DOHH2 (cell line): ENCODE results near the gene MYH16.
"Not testable (repeated sequence)": the region's sequence is repeated elsewhere in the genome, so short reads cannot be mapped to it uniquely, and the experiment has no call there.

Experiments used
- H3F3A ChIP-seq: fragments of 200-600 bp; sonication (generic), shearing (Covaris generic); 2 replicates; pipeline ENCODE4 v1.6.0; 2016; ENCODE audit warnings: antibody characterized with exemption, mild to moderate bottlenecking; ENCODE audit not compliant: control insufficient read depth, insufficient read depth
- H3K27ac ChIP-seq: fragments of 200-600 bp; sonication (generic); 2 replicates; pipeline ENCODE4 v1.5.1; 2014; ENCODE audit warnings: low read depth, mild to moderate bottlenecking, low read length, moderate library complexity
- H3K27me3 ChIP-seq: fragments of 200-600 bp; sonication (generic); 2 replicates; pipeline ENCODE4 v1.6.1; 2014; ENCODE audit warnings: mild to moderate bottlenecking, low read length, mixed read lengths; ENCODE audit not compliant: control insufficient read depth
- H3K36me3 ChIP-seq: fragments of 200-600 bp; sonication (generic); 2 replicates; pipeline ENCODE4 v1.6.1; 2014; ENCODE audit warnings: mild to moderate bottlenecking, low read length, moderate library complexity, mixed read lengths; ENCODE audit not compliant: control insufficient read depth
- H3K4me1 ChIP-seq: fragments of 200-600 bp; sonication (generic); 2 replicates; pipeline ENCODE4 v1.6.1; 2014; ENCODE audit warnings: mild to moderate bottlenecking, low read length, mixed read lengths; ENCODE audit not compliant: control insufficient read depth
- H3K4me2 ChIP-seq: fragments of 200-600 bp; sonication (generic); 2 replicates; pipeline ENCODE4 v1.6.0; 2014; ENCODE audit warnings: mild to moderate bottlenecking, low read length, moderate library complexity
- H3K4me3 ChIP-seq: fragments of 200-600 bp; sonication (generic); 2 replicates; pipeline ENCODE4 v1.5.1; 2014; ENCODE audit warnings: mild to moderate bottlenecking, low read length, mixed read lengths
- H3K79me2 ChIP-seq: fragments of 200-600 bp; sonication (generic); 2 replicates; pipeline ENCODE4 v1.6.1; 2014; ENCODE audit warnings: mild to moderate bottlenecking, low read length, mixed read lengths; ENCODE audit not compliant: control insufficient read depth
- H3K9me2 ChIP-seq: fragments of 200-600 bp; sonication (generic); replicated peaks from 2 replicates; pipeline ENCODE4 v1.6.1; 2014; ENCODE audit warnings: mild to moderate bottlenecking, low read length, mixed read lengths; ENCODE audit not compliant: control insufficient read depth
- H3K9me3 ChIP-seq: fragments of 200-600 bp; sonication (generic); 2 replicates; pipeline ENCODE4 v1.6.1; 2014; ENCODE audit warnings: antibody characterized with exemption, low read length, mixed read lengths; ENCODE audit not compliant: control insufficient read depth, insufficient read depth
- H4K20me1 ChIP-seq: fragments of 200-600 bp; sonication (generic); 2 replicates; pipeline ENCODE4 v1.6.0; 2014; ENCODE audit warnings: low read depth, mild to moderate bottlenecking, antibody characterized with exemption, low read length, moderate library complexity; ENCODE audit not compliant: control insufficient read depth, insufficient read depth
- EZH2phosphoT487 ChIP-seq: fragments of 200-600 bp; sonication (generic); IDR thresholded peaks from 2 replicates; pipeline ENCODE4 v1.6.1; 2017; ENCODE audit warnings: borderline replicate concordance, mild to moderate bottlenecking, antibody characterized with exemption, low read length, moderate library complexity, mixed read lengths
- TF ChIP-seq, protein P1 (sequence below): fragments of 200-600 bp; sonication (generic); IDR thresholded peaks from one replicate; pipeline ENCODE4 v1.5.1; 2014; ENCODE audit warnings: antibody characterized with exemption, mild to moderate bottlenecking, low read depth, low read length; ENCODE audit not compliant: poor library complexity, severe bottlenecking

Gene MYH16

DNA sequence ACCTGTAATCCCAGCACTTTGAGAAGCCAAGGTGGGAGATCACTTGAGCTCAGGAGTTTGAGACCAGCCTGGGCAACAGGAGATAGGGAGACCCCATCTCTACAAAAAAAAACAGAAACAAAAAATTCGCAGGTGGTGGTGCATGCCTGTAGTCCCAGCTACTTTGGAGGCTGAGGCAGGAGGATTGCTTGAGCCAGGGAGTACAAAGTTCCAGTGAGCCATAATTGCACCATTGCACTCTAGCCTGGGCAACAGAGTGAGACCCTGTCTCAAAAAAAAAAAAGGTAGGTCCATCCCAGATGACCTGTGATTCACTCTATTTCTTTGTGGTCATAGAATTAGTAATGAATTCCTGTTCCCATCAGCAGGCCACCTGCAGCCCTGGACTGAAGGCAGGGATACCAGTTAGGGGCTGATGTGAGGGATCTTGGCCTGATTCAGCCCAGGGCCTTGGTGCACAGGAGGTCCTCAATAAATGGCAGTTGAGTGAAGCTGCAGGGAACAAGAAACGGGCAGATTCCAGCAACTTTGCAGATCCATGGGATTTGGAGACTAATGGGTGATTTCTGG is at the start of gene MYH16:
MYH16 (plus strand) TSS at position 364 of the 570 bp plus-strand sequence.
- Histone ChIP-seq H3K9me2 (no peaks in the 10 kb centered on the region), H3K79me2 (no peaks in the 10 kb centered on the region), H3K27ac (no peak within 1 kb of the TSS), H3K4me2 (no peak within 1 kb of the TSS), H3F3A (no peaks in the 10 kb centered on the region), H3K36me3 (no peaks in the 10 kb centered on the region), H4K20me1 (no peaks in the 10 kb centered on the region), H3K4me1 (no peaks in the 10 kb centered on the region), H3K27me3 (no peaks in the 10 kb centered on the region), H3K4me3 (no peak within 1 kb of the TSS), H3K9me3 (no peaks in the 10 kb centered on the region)
- no peak for TF ChIP-seq EZH2phosphoT487
- TF ChIP-seq, protein P1, sequence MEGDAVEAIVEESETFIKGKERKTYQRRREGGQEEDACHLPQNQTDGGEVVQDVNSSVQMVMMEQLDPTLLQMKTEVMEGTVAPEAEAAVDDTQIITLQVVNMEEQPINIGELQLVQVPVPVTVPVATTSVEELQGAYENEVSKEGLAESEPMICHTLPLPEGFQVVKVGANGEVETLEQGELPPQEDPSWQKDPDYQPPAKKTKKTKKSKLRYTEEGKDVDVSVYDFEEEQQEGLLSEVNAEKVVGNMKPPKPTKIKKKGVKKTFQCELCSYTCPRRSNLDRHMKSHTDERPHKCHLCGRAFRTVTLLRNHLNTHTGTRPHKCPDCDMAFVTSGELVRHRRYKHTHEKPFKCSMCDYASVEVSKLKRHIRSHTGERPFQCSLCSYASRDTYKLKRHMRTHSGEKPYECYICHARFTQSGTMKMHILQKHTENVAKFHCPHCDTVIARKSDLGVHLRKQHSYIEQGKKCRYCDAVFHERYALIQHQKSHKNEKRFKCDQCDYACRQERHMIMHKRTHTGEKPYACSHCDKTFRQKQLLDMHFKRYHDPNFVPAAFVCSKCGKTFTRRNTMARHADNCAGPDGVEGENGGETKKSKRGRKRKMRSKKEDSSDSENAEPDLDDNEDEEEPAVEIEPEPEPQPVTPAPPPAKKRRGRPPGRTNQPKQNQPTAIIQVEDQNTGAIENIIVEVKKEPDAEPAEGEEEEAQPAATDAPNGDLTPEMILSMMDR: no peak

DNA sequence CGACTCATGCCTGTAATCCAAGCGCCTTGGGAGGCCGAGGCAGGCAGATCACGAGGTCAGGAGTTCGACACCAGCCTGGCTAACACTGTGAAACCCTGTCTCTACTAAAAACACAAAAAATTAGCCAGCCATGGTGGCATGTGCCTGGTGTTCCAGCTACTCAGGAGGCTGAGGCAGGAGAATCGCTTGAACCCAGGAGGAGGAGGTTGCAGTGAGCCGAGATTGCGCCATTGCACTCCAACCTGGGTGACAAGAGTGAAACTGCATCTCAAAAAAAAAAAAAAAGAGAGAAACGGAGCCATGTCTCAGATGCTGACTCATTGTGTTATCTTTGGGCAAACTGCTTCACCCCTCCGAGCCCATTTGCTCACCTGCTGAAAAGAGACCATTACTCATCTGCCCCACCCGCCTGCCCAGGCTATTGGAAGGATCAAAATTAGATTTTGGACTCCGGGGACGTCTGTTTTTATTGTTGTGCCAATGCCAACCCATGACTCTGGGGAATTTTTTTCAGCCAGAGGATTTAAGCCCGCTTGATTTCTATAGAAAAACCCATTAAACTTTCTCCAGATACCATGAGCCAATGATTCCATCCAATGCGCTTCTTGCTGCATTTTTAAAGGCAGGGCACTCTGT is 48.3 kb upstream of the MYH16 start:
- H3K36me3 ChIP-seq, H3K27ac ChIP-seq, H3K4me2 ChIP-seq: not testable (repeated sequence)

DNA sequence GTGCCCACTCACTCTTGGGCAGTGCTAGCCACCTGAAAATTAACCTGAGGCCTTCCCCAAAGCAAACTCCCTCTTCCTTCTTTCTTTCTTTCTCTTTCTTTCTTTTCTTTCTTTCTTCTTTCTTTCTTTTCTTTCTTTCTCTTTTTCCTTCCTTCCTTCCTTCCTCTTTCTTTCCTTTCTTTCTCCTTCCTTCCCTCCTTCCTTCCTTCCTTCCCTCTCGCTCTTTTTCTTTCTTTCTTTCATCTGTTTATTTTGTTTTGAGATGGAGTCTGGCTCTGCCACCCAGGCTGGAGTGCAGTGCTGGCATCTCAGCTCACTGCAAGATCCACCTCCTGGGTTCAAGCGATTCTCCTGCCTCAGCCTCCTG is 47.8 kb upstream of the MYH16 start:
- Histone ChIP-seq H3K9me2 (no peaks in the 10 kb centered on the region), H3K36me3 (no peaks in the 10 kb centered on the region), H3K27ac (no peak overlapping the region), H3F3A (no peaks in the 10 kb centered on the region), H3K9me3 (no peaks in the 10 kb centered on the region), H3K79me2 (no peaks in the 10 kb centered on the region), H4K20me1 (no peaks in the 10 kb centered on the region), H3K4me1 (no peaks in the 10 kb centered on the region), H3K4me3 (no peak overlapping the region), H3K4me2 (no peak overlapping the region), H3K27me3 (no peaks in the 10 kb centered on the region)
- TF ChIP-seq, protein P1: no peak
- no peak for TF ChIP-seq EZH2phosphoT487

More for the DNA sequence above, 48.3 kb upstream of the MYH16 start:
- H3K9me3 ChIP-seq, H3F3A ChIP-seq, H3K79me2 ChIP-seq, H3K4me1 ChIP-seq, H3K9me2 ChIP-seq, H3K27me3 ChIP-seq, H4K20me1 ChIP-seq, H3K4me3 ChIP-seq: not testable (repeated sequence)

DNA sequence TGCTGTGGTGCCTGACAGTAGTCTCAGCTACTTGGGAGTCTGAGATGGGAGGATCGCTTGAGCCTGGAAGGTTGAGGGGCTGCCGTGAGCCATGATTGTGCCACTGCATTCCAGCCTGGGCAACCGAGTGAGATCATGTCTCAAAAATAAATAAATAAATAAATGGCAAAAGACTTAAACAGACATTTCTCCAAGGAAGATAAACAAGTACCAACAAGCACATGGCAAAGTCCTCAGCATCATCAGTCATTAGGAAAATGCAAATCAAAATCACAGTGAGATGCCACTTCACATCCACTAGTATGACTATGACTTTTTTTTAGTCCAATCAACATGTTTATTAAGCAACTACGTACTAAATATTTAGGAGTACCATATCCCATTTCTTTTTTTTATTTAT is 43.4 kb upstream of the MYH16 start:
- Histone ChIP-seq H3K36me3 (no peaks in the 10 kb centered on the region), H3K79me2 (no peaks in the 10 kb centered on the region), H3K27me3 (no peaks in the 10 kb centered on the region), H3F3A (no peaks in the 10 kb centered on the region), H3K27ac (no peak overlapping the region), H3K9me3 (no peaks in the 10 kb centered on the region), H4K20me1 (no peaks in the 10 kb centered on the region), H3K9me2 (no peaks in the 10 kb centered on the region), H3K4me3 (no peak overlapping the region), H3K4me2 (no peak overlapping the region), H3K4me1 (no peaks in the 10 kb centered on the region)
- TF ChIP-seq EZH2phosphoT487: no peak
- TF ChIP-seq, protein P1: no peak
